Astrocyte (in vitro differentiated cells and primary cell): ENCODE measurements around the gene EFEMP1. TPM values are rescaled to one million over a fixed set of nuclear protein-coding genes. Genes with fewer than 3 reads are reported as not detected.

Source experiments
- DNase-seq: peaks from one replicate; pipeline ENCODE4 v3.0.0-alpha.2; 2010; ENCODE audit warnings: low read depth
- FAIRE-seq: peaks from 2 replicates; lab custom pipeline; 2011; peaks lifted over from hg19 to GRCh38; lab: Jason Lieb, UNC
- H2AFZ ChIP-seq: 2 replicates; pipeline ENCODE4 v1.6.0; 2012; ENCODE audit warnings: low read depth, low read length, inconsistent platforms
- H3K27ac ChIP-seq: 2 replicates; pipeline ENCODE4 v1.5.1; 2011; ENCODE audit warnings: low read depth, low read length, inconsistent platforms
- H3K27me3 ChIP-seq: 2 replicates; pipeline ENCODE4 v1.6.0; 2011; ENCODE audit warnings: low read length, inconsistent platforms; ENCODE audit not compliant: insufficient read depth
- H3K36me3 ChIP-seq: 2 replicates; pipeline ENCODE4 v1.5.1; 2011; ENCODE audit warnings: low read length, inconsistent platforms; ENCODE audit not compliant: insufficient read depth
- H3K4me1 ChIP-seq: 2 replicates; pipeline ENCODE4 v1.5.1; 2011; ENCODE audit warnings: low read length, inconsistent platforms; ENCODE audit not compliant: insufficient read depth
- H3K4me2 ChIP-seq: 2 replicates; pipeline ENCODE4 v1.6.0; 2012; ENCODE audit warnings: low read length, inconsistent platforms
- H3K4me3 ChIP-seq: 2 replicates; pipeline ENCODE4 v1.5.1; 2011; ENCODE audit warnings: low read depth, mild to moderate bottlenecking, low read length, inconsistent platforms; ENCODE audit not compliant: insufficient read depth
- H3K79me2 ChIP-seq: 2 replicates; pipeline ENCODE4 v1.6.0; 2012; ENCODE audit warnings: mild to moderate bottlenecking, low read length, inconsistent platforms; ENCODE audit not compliant: insufficient read depth
- H3K9ac ChIP-seq: 2 replicates; pipeline ENCODE4 v1.6.0; 2012; ENCODE audit warnings: mild to moderate bottlenecking, low read length, inconsistent platforms
- H3K9me3 ChIP-seq: 2 replicates; pipeline ENCODE4 v1.5.1; 2012; ENCODE audit warnings: low read depth, mild to moderate bottlenecking, low read length, inconsistent platforms; ENCODE audit not compliant: insufficient read depth
- H4K20me1 ChIP-seq: 2 replicates; pipeline ENCODE4 v1.6.0; 2012; ENCODE audit warnings: low read length, inconsistent platforms; ENCODE audit not compliant: insufficient read depth
- H3K27ac Mint-ChIP-seq: one replicate; pipeline ENCODE4 v1.8.0; 2021; ENCODE audit warnings: mild to moderate bottlenecking, mixed read lengths; ENCODE audit not compliant: unreplicated experiment
- H3K27me3 Mint-ChIP-seq: one replicate; pipeline ENCODE4 v1.8.0; 2021; ENCODE audit warnings: low read depth, mixed read lengths; ENCODE audit not compliant: unreplicated experiment
- H3K36me3 Mint-ChIP-seq: one replicate; pipeline ENCODE4 v1.8.0; 2021; ENCODE audit warnings: low read depth, mixed read lengths; ENCODE audit not compliant: unreplicated experiment
- H3K4me1 Mint-ChIP-seq: one replicate; pipeline ENCODE4 v1.8.0; 2021; ENCODE audit warnings: low read depth, mixed read lengths; ENCODE audit not compliant: unreplicated experiment
- H3K4me3 Mint-ChIP-seq: one replicate; pipeline ENCODE4 v1.8.0; 2021; ENCODE audit warnings: mild to moderate bottlenecking, moderate library complexity, mixed read lengths; ENCODE audit not compliant: unreplicated experiment
- H3K9me3 Mint-ChIP-seq: one replicate; pipeline ENCODE4 v1.8.0; 2021; ENCODE audit warnings: mild to moderate bottlenecking, mixed read lengths; ENCODE audit not compliant: unreplicated experiment
- CTCF ChIP-seq: IDR thresholded peaks from 2 replicates; pipeline ENCODE4 v1.5.1; 2011; ENCODE audit warnings: low read depth, mild to moderate bottlenecking, inconsistent platforms, low read length, moderate library complexity; ENCODE audit not compliant: insufficient read depth
- EZH2 ChIP-seq: IDR thresholded peaks from 2 replicates; pipeline ENCODE4 v1.6.1; 2012; ENCODE audit warnings: mild to moderate bottlenecking, low read length, inconsistent platforms; ENCODE audit not compliant: insufficient read depth
- total RNA-seq: library from RNA; stranded (reverse); gene quantifications from 2 replicates; pipeline ENCODE4 v1.2.1, GENCODE V29; 2021

EFEMP1 gene
- total RNA-seq, 1 donor from 2014 or later: 155 TPM

GRCh38 chr2:55877087-55877436 lies 46.5 kb downstream of the EFEMP1 start:
- Histone ChIP-seq H2AFZ (no peak overlapping the region), H3K79me2 (no peaks in the 10 kb centered on the region), H3K4me3 (no peak overlapping the region), H3K9me3 (no peaks in the 10 kb centered on the region), H3K27ac (no peak overlapping the region), H3K36me3 (peaks cover 19% of the 10 kb centered on the region), H4K20me1 (no peaks in the 10 kb centered on the region), H3K27me3 (no peaks in the 10 kb centered on the region), H3K9ac (no peak overlapping the region), H3K4me2 (no peak overlapping the region), H3K4me1 (peaks cover 10% of the 10 kb centered on the region)
- no peak for TF ChIP-seq EZH2
- TF ChIP-seq CTCF: no peak
- H3K27ac Mint-ChIP-seq: no peak overlapping the region
- no peaks in the 10 kb centered on the region for H3K9me3 Mint-ChIP-seq
- peaks cover 11% of the 10 kb centered on the region for H3K4me1 Mint-ChIP-seq
- no peak overlapping the region for H3K4me3 Mint-ChIP-seq
- FAIRE-seq (no peak), DNase-seq (no peak)
- H3K27me3 Mint-ChIP-seq: no peaks in the 10 kb centered on the region
- peaks cover 2% of the 10 kb centered on the region for H3K36me3 Mint-ChIP-seq

GRCh38 chr2:55876429-55877086 lies 47.0 kb downstream of the EFEMP1 start:
- no peak for DNase-seq
- Mint-ChIP-seq H3K4me1 (peaks cover 11% of the 10 kb centered on the region), H3K36me3 (peaks cover 4% of the 10 kb centered on the region), H3K27ac (no peak overlapping the region), H3K9me3 (no peaks in the 10 kb centered on the region), H3K4me3 (no peak overlapping the region), H3K27me3 (no peaks in the 10 kb centered on the region)
- Histone ChIP-seq H3K79me2 (no peaks in the 10 kb centered on the region), H3K4me3 (no peak overlapping the region), H3K9me3 (no peaks in the 10 kb centered on the region), H3K9ac (no peak overlapping the region), H3K4me2 (no peak overlapping the region), H2AFZ (no peak overlapping the region), H3K27me3 (no peaks in the 10 kb centered on the region), H4K20me1 (no peaks in the 10 kb centered on the region), H3K4me1 (peaks cover 10% of the 10 kb centered on the region), H3K27ac (peak overlapping the region; percentile 74), H3K36me3 (peaks cover 19% of the 10 kb centered on the region)
- TF ChIP-seq CTCF (no peak), EZH2 (no peak)
- peak; percentile 23 for FAIRE-seq

- Histone ChIP-seq H3K4me1 (peaks cover 10% of the 10 kb centered on the region), H3K79me2 (no peaks in the 10 kb centered on the region), H3K36me3 (peaks cover 13% of the 10 kb centered on the region), H4K20me1 (no peaks in the 10 kb centered on the region), H3K4me3 (no peak overlapping the region), H3K27me3 (no peaks in the 10 kb centered on the region), H3K27ac (peak overlapping the region; percentile 74), H3K4me2 (peak overlapping the region; percentile 60), H3K9me3 (no peaks in the 10 kb centered on the region), H3K9ac (peak overlapping the region; percentile 33), H2AFZ (peak overlapping the region; percentile 42)
- Mint-ChIP-seq H3K27ac (no peak overlapping the region), H3K9me3 (no peaks in the 10 kb centered on the region), H3K4me1 (peaks cover 13% of the 10 kb centered on the region), H3K4me3 (no peak overlapping the region), H3K36me3 (peaks cover 4% of the 10 kb centered on the region), H3K27me3 (no peaks in the 10 kb centered on the region)
- DNase-seq: peak; percentile 92
- peak; percentile 55 for FAIRE-seq
- TF ChIP-seq CTCF (no peak), EZH2 (no peak)
These were observed 48.0 kb downstream of the EFEMP1 start for GRCh38 chr2:55875434-55876135.
